Inflammatory macrophage treated with lipopolysaccharide for 1 hour (primary cell): Measurements from ENCODE around the gene PARP12.

Source experiments
- DNase-seq, 2 donors: peaks; one replicate each; pipeline ENCODE4 v3.0.0-alpha.2; 2020 to 2022

Gene PARP12

DNA sequence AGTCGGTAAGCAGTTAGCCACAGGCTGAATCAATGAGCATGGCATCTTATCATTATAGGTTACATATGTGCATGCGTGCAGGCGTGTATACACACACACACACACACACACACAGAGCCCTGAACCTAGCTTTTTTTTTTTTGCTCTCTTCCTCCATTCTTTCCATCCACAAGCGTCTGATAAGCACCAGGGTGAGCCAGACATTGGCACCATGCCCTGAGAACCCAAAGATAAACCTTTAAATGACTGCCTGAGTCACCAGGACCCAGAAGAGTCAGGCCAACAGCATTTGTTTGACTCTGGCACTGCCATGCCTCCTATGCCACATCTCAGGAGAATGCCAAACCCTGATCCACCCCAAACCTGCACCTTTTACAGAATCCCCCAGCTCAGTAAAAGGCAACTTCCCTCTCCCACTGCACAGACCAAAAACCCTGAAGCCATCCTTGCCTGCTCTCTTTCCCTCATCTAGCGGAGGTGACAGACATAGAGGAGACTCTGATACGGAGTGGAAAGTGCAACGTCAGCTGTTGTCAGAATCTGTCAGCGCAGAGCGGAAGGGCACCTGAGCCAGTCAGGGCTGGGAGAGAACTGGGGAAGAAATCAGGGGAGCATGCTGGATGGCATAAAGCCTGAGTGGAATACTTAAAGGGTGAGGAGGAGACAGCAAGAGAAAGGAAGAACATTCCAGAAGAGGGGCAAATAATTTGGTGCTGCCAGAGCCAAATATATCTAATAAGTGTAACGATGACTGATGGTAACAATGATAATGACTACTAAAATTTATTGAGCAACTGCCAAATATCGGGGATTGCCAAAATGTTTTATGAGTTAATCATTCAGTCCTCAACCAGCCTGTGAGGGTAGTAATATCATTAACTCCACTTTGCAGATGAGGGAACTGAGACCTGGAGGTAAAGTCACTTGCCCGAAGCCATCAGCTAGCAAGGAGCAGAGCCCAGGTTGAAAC is 3.2 kb downstream of the PARP12 start:
- DNase-seq: no peak

DNA sequence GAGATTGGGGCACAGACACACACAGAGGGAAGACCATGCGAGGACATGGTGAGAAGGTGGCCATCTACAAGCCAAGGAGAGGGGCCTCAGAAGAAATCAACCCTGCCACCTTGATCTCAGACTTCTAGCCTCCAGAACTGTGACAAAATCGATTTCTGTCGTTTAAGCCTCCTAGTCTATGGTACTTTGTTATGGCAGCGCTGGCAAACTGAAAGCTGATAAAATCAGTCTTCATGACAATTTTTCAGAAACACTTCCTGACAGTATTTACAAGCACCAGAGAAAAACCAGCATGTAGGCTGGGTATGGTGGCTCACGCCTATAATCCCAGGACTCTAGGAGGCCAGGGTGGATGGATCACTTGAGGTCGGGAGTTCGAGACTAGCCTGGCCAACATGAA is 4.2 kb downstream of the PARP12 start:
- DNase-seq: no peak

- DNase-seq: peak in 1 of 2 donors; percentile 67
These were observed 5.6 kb downstream of the PARP12 start for GRCh38 chr7:140057143-140057535.

DNA sequence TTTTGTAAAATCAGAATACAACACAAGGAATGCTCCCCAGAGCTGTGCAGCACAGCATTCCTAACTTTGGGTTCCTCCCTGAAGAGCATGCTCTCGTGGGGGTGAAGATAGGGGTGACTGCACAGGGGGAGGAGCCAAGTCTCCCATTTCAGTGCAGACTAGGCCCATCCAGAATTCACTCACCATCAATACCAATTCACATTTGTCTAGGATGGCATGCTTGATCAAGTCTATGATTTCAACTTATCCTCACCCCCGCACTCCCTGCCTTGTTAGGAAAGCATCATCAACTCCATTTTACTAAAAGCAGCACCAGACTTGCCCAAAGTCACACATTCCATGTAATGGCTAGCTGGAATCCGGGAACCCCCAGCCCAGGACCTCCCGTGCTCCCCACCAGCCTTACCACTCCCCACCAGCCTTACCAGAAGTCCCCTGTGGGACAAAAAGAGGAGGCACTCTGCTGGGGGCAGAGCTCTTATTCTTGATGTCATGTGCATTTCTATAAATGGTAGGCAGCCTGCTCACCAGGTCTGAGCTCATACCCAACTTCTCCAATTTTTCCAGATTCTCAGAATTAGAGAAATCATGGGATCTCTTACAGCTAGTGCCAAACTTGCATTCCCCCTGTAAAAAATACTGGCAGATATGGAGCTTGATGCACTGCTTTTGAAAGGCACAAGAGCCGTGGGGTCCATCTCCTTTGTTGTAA is 6.2 kb downstream of the PARP12 start:
- DNase-seq: peak; percentile 74 to 87

DNA sequence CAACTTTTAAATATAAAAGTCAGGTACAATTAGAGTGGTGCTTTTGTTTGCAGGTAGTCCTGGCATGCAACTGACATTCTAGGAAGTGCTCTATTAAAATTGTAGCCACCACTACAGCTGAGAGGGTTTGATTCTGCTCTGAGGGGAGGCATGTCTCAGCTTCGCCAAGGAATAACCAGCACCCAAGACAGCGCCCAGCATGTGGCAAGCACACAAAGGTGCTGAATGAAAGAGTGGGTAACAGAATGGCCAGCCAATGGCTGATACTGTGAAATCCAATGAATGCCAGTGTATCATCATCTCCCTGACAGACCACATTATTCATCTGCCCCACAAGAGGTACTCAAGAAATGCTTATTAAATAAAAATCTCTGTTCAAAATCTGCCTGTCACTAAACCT is 6.9 kb downstream of the PARP12 start:
- no peak for DNase-seq

- DNase-seq: no peak
These were observed 8.0 kb downstream of the PARP12 start for GRCh38 chr7:140054751-140055150.

DNA sequence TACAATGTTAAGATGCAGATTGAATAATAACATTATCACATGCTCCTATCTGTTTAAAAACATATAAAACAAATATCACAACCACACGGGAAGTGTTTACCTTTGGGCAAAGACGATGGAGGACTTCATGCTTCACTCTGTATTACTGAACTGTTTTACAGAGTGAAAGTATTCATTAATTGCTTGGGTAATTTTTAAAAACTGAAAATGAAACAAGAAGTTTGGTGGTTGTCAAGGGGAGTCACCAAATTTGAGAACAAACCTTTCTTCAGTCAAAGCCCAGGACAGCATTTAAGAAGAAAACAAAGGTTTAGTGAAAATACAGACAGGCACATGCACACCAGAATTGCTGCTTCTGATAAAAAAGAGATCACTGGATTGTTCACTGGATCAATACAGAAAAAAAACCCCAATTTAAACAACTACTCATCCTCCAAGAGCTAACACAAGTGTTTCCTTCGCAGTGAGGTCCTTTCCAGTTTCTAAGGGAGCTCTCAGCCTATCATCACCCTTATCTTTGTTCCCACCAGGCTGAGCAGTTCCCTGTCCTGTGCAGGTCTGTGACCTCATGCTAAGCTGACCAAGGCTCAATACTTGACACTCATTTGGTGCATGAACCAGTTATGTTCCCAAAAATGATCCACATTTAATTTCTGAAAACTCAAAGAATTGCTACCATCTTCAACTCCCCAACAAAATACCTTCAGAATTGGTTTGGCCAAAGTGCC is 8.8 kb downstream of the PARP12 start:
- DNase-seq: peak in 1 of 2 donors; percentile 17

GRCh38 chr7:140051820-140052219 is 10.9 kb downstream of the PARP12 start:
- DNase-seq: peak in 1 of 2 donors; percentile 56

DNA sequence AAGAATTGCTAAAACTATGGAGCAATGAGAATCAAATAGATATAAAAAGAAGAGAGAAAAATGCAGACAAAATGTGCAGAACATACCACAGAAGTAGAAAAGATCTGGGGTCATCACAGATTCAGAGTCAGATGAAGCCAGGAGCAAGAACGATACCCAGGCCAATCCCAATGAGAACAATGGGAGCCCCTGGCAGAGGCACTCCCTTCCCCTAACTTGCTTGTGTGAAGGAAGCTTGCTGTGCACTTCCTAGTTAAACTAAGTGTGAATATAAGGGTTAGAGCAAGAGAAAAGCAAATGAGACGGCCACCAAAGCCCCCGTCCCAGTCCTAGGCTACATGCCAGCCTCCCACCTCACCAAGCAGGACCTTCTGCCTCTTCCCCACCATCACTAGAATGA is 12.7 kb downstream of the PARP12 start:
- no peak for DNase-seq

- DNase-seq: no peak
These were observed 13.3 kb downstream of the PARP12 start for GRCh38 chr7:140049339-140050024.

- DNase-seq: no peak
These were observed 13.8 kb downstream of the PARP12 start for GRCh38 chr7:140048989-140049338.

DNA sequence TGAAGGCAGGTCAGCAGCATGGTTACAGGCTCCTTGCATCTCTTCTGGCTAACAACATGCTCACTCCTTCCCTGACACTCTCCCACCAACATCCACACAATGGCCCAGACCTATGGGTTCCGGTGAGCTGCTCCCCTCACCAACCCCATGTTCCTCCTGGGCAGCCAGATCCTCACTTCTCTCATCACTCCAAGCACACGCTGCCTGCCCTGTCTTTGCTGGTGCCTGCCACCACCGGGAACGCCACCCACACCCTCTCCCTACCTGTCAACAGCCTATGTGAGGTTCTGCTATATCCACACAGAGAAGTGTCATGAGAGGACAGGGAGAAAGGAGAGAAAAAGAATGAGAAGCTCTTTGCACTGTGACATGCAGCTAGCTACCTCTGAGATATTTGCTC is 14.6 kb downstream of the PARP12 start:
- no peak for DNase-seq

DNA sequence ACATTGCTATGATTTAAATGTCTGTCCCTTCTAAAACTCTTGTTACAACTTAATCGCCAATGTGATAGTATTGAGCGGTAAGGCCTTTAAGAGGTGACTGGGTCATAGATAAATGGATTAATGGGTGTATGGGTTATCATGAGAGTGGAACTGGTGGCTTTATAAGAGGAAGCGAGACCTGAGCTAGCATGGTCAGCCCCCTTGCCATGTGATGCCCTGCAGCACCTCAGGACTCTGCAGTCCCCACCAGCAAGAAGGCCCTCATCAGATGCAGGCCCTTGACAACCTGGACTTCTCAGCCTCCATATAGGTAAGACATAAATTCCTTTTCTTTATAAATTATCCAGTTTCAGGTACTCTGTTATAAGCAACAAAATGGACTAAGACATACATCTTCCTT is 15.6 kb downstream of the PARP12 start:
- DNase-seq: no peak

DNA sequence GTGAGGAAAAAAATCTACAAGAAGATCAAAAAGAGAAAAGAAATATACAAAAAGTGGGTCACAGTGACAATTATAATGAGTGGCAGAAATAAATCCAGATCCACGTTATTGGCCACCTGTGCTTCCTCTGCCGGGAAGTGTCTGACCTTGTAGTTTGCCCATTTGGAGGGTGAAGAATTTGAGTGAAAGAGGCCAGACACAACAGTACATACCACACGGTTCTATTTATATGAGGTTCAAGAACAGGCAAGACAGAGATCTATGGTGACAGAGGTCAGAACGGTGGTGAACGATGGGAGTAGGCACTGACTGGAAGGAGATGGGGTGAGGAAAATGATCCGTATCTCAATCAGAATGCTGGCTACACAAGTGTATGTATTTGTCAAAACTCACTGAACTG is 17.1 kb downstream of the PARP12 start:
- DNase-seq: no peak

DNA sequence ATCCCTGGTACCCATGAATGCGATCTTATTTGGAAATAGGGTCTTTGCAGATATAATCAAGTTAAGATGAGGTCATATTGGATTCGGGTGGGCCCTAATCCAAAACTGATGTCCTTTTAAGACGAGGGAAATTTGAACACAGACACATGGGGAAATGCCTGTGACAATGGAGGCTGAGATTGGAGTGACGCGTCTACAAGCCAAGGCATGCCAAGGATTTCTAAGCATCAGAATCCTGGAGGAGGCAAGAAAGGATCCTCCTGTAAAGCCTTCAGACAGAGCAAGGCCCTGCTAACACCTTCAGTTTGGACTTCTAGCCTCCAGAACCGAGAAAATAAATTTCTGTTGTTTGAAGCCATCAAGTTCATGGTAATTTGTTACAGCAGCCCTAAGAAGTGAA is 18.5 kb downstream of the PARP12 start:
- no peak for DNase-seq

DNA sequence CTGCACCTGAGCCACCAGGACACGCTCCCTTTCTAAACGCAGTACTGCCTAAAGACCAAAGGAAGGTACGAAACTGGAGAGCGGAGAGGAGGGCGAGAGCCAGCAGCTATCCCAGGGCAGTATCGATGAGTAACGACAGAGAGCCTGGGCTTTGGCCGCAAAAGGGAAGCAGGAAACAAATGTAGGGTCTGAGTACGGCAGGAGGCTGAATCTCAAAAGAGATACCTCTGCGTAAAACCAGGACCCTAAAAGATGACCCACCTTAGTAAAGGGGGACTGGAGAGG is 20.4 kb downstream of the PARP12 start:
- no peak for DNase-seq

DNA sequence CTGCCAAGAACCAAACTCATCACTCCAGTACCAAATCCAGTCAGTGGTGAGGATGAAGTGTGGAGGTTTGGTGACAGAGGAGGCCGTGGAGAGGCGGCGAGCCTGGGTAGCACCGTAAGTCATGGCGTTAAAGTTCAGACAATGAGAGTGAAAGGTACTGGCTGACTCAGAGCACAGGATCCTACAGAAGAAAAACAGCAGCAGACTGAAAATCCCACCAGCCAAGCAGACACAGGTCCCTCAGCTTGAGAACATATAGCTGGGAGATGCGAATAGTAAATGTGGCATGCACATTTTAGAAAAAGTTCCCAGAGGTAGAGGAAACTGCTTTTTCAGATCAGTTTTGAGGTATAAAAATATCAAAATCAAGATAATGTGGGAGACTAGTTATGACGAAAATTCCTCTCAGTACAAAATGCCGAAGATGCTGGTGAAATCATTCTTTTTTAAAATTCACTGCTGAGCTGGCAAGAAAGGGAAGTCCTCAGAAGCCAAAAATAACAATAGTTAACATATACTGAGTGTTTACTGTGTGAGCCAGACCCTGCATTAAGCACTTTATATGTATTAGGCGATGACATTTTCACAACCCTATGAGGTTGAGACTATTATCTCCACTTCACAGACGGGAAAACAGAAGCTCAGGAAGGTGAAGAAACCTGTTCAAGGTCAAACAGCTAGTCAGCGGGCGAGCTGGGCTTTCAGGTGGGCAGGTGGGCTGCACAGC is 20.9 kb downstream of the PARP12 start:
- no peak for DNase-seq

GRCh38 chr7:140039896-140040295 is 22.9 kb downstream of the PARP12 start:
- DNase-seq: no peak

DNA sequence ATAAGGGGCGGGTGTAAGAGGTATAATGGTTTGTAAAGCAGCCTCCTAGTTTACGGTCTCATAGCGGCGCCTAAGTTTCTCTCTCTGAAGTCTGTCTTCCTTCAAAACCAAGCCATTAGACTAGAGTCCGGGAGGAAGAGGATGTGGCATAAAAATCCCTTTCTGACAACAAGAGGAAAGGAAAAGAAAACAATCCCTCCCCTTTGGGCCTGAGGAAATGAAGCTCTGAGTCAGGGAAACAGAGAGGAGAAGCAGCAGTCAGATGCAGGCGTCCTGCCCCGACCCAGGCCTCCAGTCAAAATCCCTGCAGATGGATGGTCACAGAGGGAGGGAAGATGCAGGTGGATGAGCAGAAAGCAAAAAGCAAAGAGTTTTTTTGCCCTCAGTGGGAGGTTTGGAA is 23.7 kb downstream of the PARP12 start:
- DNase-seq: no peak

- no peak for DNase-seq
These were observed 26.4 kb downstream of the PARP12 start for GRCh38 chr7:140036224-140036962.

- DNase-seq: no peak
These were observed 27.1 kb downstream of the PARP12 start for GRCh38 chr7:140035400-140036223.
